Osteoblast (primary cell): Measurements from ENCODE around the gene GPR89B. TPM values are rescaled to one million over a fixed set of nuclear protein-coding genes. Genes with fewer than 3 reads are reported as not detected.

ENCODE experiments used
- DNase-seq: peaks from one replicate; pipeline ENCODE4 v3.0.0; 2011; ENCODE audit warnings: low spot score, mixed read lengths; ENCODE audit not compliant: insufficient read length; ENCODE audit errors: missing footprints
- H2AFZ ChIP-seq: 2 replicates; pipeline ENCODE4 v1.6.0; 2011; ENCODE audit warnings: mild to moderate bottlenecking, low read length
- H3K27ac ChIP-seq: 2 replicates; pipeline ENCODE4 v1.5.1; 2011; ENCODE audit warnings: mild to moderate bottlenecking, low read depth, low read length, moderate library complexity
- H3K27me3 ChIP-seq: 2 replicates; pipeline ENCODE4 v1.6.0; 2012; ENCODE audit warnings: mild to moderate bottlenecking, control low read depth, inconsistent platforms, low read length, moderate library complexity; ENCODE audit not compliant: insufficient read depth
- H3K36me3 ChIP-seq: 2 replicates; pipeline ENCODE4 v1.5.1; 2011; ENCODE audit warnings: mild to moderate bottlenecking, low read length, control low read depth, moderate library complexity; ENCODE audit not compliant: insufficient read depth
- H3K4me1 ChIP-seq: 2 replicates; pipeline ENCODE4 v1.5.1; 2011; ENCODE audit warnings: mild to moderate bottlenecking, low read length, control low read depth, moderate library complexity; ENCODE audit not compliant: insufficient read depth
- H3K4me2 ChIP-seq: 2 replicates; pipeline ENCODE4 v1.6.0; 2011; ENCODE audit warnings: mild to moderate bottlenecking, low read length; ENCODE audit not compliant: insufficient read depth
- H3K4me3 ChIP-seq: fragments of 200-600 bp; sonication (generic); 3 replicates; pipeline ENCODE4 v1.5.1; 2012; ENCODE audit warnings: mild to moderate bottlenecking, low read length, inconsistent platforms; ENCODE audit not compliant: insufficient read depth
- H3K79me2 ChIP-seq: 2 replicates; pipeline ENCODE4 v1.6.0; 2012; ENCODE audit warnings: mild to moderate bottlenecking, low read length, control low read depth, inconsistent platforms; ENCODE audit not compliant: insufficient read depth
- H3K9me3 ChIP-seq: 2 replicates; pipeline ENCODE4 v1.5.1; 2011; ENCODE audit warnings: low read depth, low read length, control low read depth
- H4K20me1 ChIP-seq: 2 replicates; pipeline ENCODE4 v1.6.0; 2012; ENCODE audit warnings: mild to moderate bottlenecking, low read length, control low read depth; ENCODE audit not compliant: insufficient read depth
- CTCF ChIP-seq: IDR thresholded peaks from 2 replicates; pipeline ENCODE4 v1.5.1; 2011; ENCODE audit warnings: mild to moderate bottlenecking, low read depth, low read length, moderate library complexity; ENCODE audit errors: extremely low read depth
- total RNA-seq: library from RNA; depleted of rRNA; stranded (reverse); fragments of >200 nt; gene quantifications from 2 replicates; pipeline ENCODE4 v1.2.3, GENCODE V29; 2012

The GPR89B gene
- total RNA-seq, 1 donor: 11.9 TPM

GRCh38 chr1:147897029-147897752 lies 31.0 kb upstream of the GPR89B start:
- Histone ChIP-seq H3K4me1 (no peaks in the 10 kb centered on the region), H4K20me1 (no peaks in the 10 kb centered on the region), H3K27me3 (no peaks in the 10 kb centered on the region), H3K4me3 (no peak overlapping the region), H3K9me3 (no peaks in the 10 kb centered on the region), H3K36me3 (no peaks in the 10 kb centered on the region), H3K27ac (no peak overlapping the region), H2AFZ (no peak overlapping the region), H3K4me2 (no peak overlapping the region), H3K79me2 (no peaks in the 10 kb centered on the region)
- TF ChIP-seq CTCF: no peak
- no peak for DNase-seq

GRCh38 chr1:147897789-147898188 lies 30.4 kb upstream of the GPR89B start:
- H4K20me1 ChIP-seq: no peaks in the 10 kb centered on the region
- no peaks in the 10 kb centered on the region for H3K27me3 ChIP-seq
- H3K4me3 ChIP-seq: no peak overlapping the region
- H3K27ac ChIP-seq: no peak overlapping the region
- no peaks in the 10 kb centered on the region for H3K36me3 ChIP-seq
- H3K4me1 ChIP-seq: no peaks in the 10 kb centered on the region
- no peaks in the 10 kb centered on the region for H3K9me3 ChIP-seq
- TF ChIP-seq CTCF: no peak
- H3K79me2 ChIP-seq: no peaks in the 10 kb centered on the region
- no peak overlapping the region for H2AFZ ChIP-seq
- no peak overlapping the region for H3K4me2 ChIP-seq
- DNase-seq: no peak

GRCh38 chr1:147902253-147902845 lies 25.9 kb upstream of the GPR89B start, which contains the start of gene GJA8:
GJA8 (plus strand) TSS chr1:147902795; CDS start chr1:147907956, 5,161 bp downstream.
- H3K4me1 ChIP-seq: no peaks in the 10 kb centered on the region

More at GRCh38 chr1:147902253-147902845, 25.9 kb upstream of the GPR89B start, which contains the start of gene GJA8:
- Histone ChIP-seq H3K27ac (no peak within 1 kb of the TSS), H3K36me3 (no peaks in the 10 kb centered on the region), H4K20me1 (no peaks in the 10 kb centered on the region), H2AFZ (no peak within 1 kb of the TSS), H3K9me3 (no peaks in the 10 kb centered on the region), H3K4me2 (no peak within 1 kb of the TSS), H3K4me3 (no peak within 1 kb of the TSS), H3K27me3 (peaks cover 9% of the 10 kb centered on the region), H3K79me2 (no peaks in the 10 kb centered on the region)
- DNase-seq: no peak
- TF ChIP-seq CTCF: no peak
